ENCODE measurements around the gene NKAIN1. TPM values are rescaled to one million over a fixed set of nuclear protein-coding genes. Genes with fewer than 3 reads are reported as not detected.

The NKAIN1 gene
- total RNA-seq, 4 donors from 2014 or later, result 1.4 to 4.6 (median 4.0) TPM

- no peak overlapping the region for H3K27ac ChIP-seq
- no peaks in the 10 kb centered on the region for H3K27me3 ChIP-seq
- ATAC-seq (no peak), DNase-seq (no peak)
- in situ Hi-C loops (cut with MboI; ENCODE audit: low sequenced_read_pairs in 4 of 4) (no loop called here), intact Hi-C loops (cut with DNase I; ENCODE audit: low total_unique reads) (no loop called here)
- no peak overlapping the region for H3K4me3 ChIP-seq
- H3K9me3 ChIP-seq, result no peaks in the 10 kb centered on the region
- TF ChIP-seq CTCF (IDR thresholded peaks at IDR 0.05 in 4 of 5, conservative IDR thresholded peaks at IDR 0.05 in 1 of 5), result no peak
- TF ChIP-seq POLR2A (IDR thresholded peaks at IDR 0.05), result no peak
- no peaks in the 10 kb centered on the region for H3K36me3 ChIP-seq
- H3K4me1 ChIP-seq, result no peaks in the 10 kb centered on the region
Measured at GRCh38 chr1:31135973-31136600, 103.6 kb downstream of the NKAIN1 start.

GRCh38 chr1:31133368-31133767 is 106.3 kb downstream of the NKAIN1 start:
- H3K27me3 ChIP-seq, result no peaks in the 10 kb centered on the region
- no peak for TF ChIP-seq CTCF (IDR thresholded peaks at IDR 0.05 in 4 of 5, conservative IDR thresholded peaks at IDR 0.05 in 1 of 5)
- no peak for TF ChIP-seq POLR2A (IDR thresholded peaks at IDR 0.05)
- intact Hi-C loops (cut with DNase I; ENCODE audit: low total_unique reads) (no loop called here), in situ Hi-C loops (cut with MboI; ENCODE audit: low sequenced_read_pairs in 4 of 4) (no loop called here)
- DNase-seq, result no peak
- no peak overlapping the region for H3K4me3 ChIP-seq
- H3K9me3 ChIP-seq, result no peaks in the 10 kb centered on the region
- no peak for ATAC-seq
- no peaks in the 10 kb centered on the region for H3K4me1 ChIP-seq
- H3K27ac ChIP-seq, result no peak overlapping the region
- H3K36me3 ChIP-seq, result no peaks in the 10 kb centered on the region

Other genes with a start within 250 kb of the NKAIN1 start
- 100 to 1,000 TPM in 1 of 4 donors, 10 to 100 TPM in 3; 56.7 to 111 (median 76.4) TPM for gene PUM1, start 174.2 kb downstream of the NKAIN1 start, total RNA-seq
- 10 to 100 TPM; 21.9 to 32.1 (median 23.6) TPM for gene SNRNP40, start 56.9 kb upstream of the NKAIN1 start, total RNA-seq
- 10 to 100 TPM; 14.0 to 26.8 (median 17.5) TPM for gene ZCCHC17, start 57.1 kb upstream of the NKAIN1 start, total RNA-seq
- 1,000 to 10,000 TPM in 3 of 4 donors, 100 to 1,000 TPM in 1; 886 to 2,424 (median 1,240) TPM for gene FABP3, start 133.2 kb upstream of the NKAIN1 start, total RNA-seq
- gene SERINC2, start 173.3 kb upstream of the NKAIN1 start, total RNA-seq, result 10 to 100 TPM; 21.2 to 53.4 (median 35.9) TPM

All from gastrocnemius medialis (tissue), 4 donors.